HepG2 (cell line): ENCODE data around the gene YIF1A. TPM values are rescaled to one million over a fixed set of nuclear protein-coding genes. Genes with fewer than 3 reads are reported as not detected.
A peak's percentile ranks its signal among the peaks of the same experiment; 100 is the strongest.

Experiments used
- E2F5 ChIP-seq: sonication (generic); formaldehyde crosslinking; conservative IDR thresholded peaks from 2 replicates; pipeline ENCODE4 v1.4.0; 2020; ENCODE audit warnings: missing genetic modification reagents
- FUBP1 ChIP-seq: sonication (generic); formaldehyde crosslinking; IDR thresholded peaks from 2 replicates; pipeline ENCODE4 v1.5.1; 2020; ENCODE audit warnings: missing genetic modification reagents, mild to moderate bottlenecking, borderline replicate concordance
- KDM5B ChIP-seq: sonication (generic); formaldehyde crosslinking; IDR thresholded peaks from 2 replicates; pipeline ENCODE4 v1.4.0; 2020; ENCODE audit warnings: missing genetic modification reagents, mild to moderate bottlenecking, borderline replicate concordance
- RBM22 ChIP-seq: fragments of 200-400 bp; formaldehyde crosslinking; optimal IDR thresholded peaks from 2 replicates; pipeline ENCODE3; 2017; ENCODE audit warnings: mild to moderate bottlenecking, low read length, moderate library complexity
- SMARCC2 ChIP-seq: fragments of 450-650 bp; IDR thresholded peaks from 2 replicates; pipeline ENCODE4 v1.6.1; 2017; ENCODE audit warnings: antibody characterized with exemption, mild to moderate bottlenecking
- SOX6 ChIP-seq, 2 experiments: fragments of 450-650 bp in 1 of 2; sonication (generic) in 1 of 2; formaldehyde crosslinking in 1 of 2; IDR thresholded peaks; 2 replicates each; pipeline versions ENCODE4 v1.4.0 to v1.6.1; 2017 to 2020; ENCODE audit warnings: antibody characterized with exemption in 1 of 2, mild to moderate bottlenecking in 1 of 2, missing genetic modification reagents in 1 of 2
- WIZ ChIP-seq: sonication (generic); formaldehyde crosslinking; IDR thresholded peaks from 2 replicates; pipeline ENCODE4 v1.5.1; 2020; ENCODE audit warnings: mild to moderate bottlenecking, missing genetic modification reagents
- ZBTB21 ChIP-seq: sonication (generic); formaldehyde crosslinking; IDR thresholded peaks from 2 replicates; pipeline ENCODE4 v1.4.0; 2020; ENCODE audit warnings: missing genetic modification reagents
- ZNF343 ChIP-seq: sonication (generic); formaldehyde crosslinking; IDR thresholded peaks from 2 replicates; pipeline ENCODE4 v1.4.0; 2020; ENCODE audit warnings: mild to moderate bottlenecking, missing genetic modification reagents
- ZNF513 ChIP-seq: sonication (generic); formaldehyde crosslinking; conservative IDR thresholded peaks from 2 replicates; pipeline ENCODE4 v1.5.0; 2020; ENCODE audit warnings: missing genetic modification reagents
- ZNF572 ChIP-seq: sonication (generic); formaldehyde crosslinking; IDR thresholded peaks from 2 replicates; pipeline ENCODE4 v1.5.1; 2020; ENCODE audit warnings: mild to moderate bottlenecking, missing genetic modification reagents
- ZNF639 ChIP-seq: conservative IDR thresholded peaks from 2 replicates; pipeline ENCODE4 v1.6.1; 2018; ENCODE audit warnings: missing genetic modification reagents
- ZNF740 ChIP-seq: sonication (generic); formaldehyde crosslinking; IDR thresholded peaks from 2 replicates; pipeline ENCODE4 v1.4.0; 2020; ENCODE audit warnings: missing genetic modification reagents
- ZXDC ChIP-seq: sonication (generic); formaldehyde crosslinking; IDR thresholded peaks from 2 replicates; pipeline ENCODE4 v1.5.0; 2020; ENCODE audit warnings: mild to moderate bottlenecking, missing genetic modification reagents
- polyA plus RNA-seq, 8 experiments: library from polyadenylated mRNA; depleted of rRNA in 3 of 8; stranded (reverse) in 7 of 8; unstranded in 1 of 8; fragments of >200 nt; fragmentation: Illumina TruSeq in 4 of 8; extraction: Trizol in 4 of 8; gene quantifications; 2 replicates each; pipeline versions ENCODE4 v1.2.1 to v1.2.3, GENCODE V29; 2011 to 2016; ENCODE audit warnings: low read depth in 4 of 8, missing spikeins in 1 of 8, mixed read lengths in 1 of 8; ENCODE audit not compliant: insufficient read depth in 1 of 8
- total RNA-seq, 5 experiments: library from RNA; depleted of rRNA; stranded (reverse); fragments of >200 nt; fragmentation: Illumina TruSeq; extraction: Trizol; gene quantifications; 2 replicates each; pipeline ENCODE4 v1.2.3, GENCODE V29; 2016; ENCODE audit warnings: low read depth in 1 of 5

The YIF1A gene
- total and polyA plus RNA-seq, 2 of the 13 experiments (the other 11 are each of a cell fraction or from before 2014, with no cell fraction given), result 133 to 145 TPM

GRCh38 chr11:66282468-66283455 lies 6.2 kb downstream of the YIF1A start (continued):
- TF ChIP-seq FUBP1 (CRISPR knock-in tag) (no peak), ZNF343 (CRISPR knock-in tag) (peak; percentile 84; the same call in 1 of the 2 replicates), KDM5B (CRISPR knock-in tag) (no peak), WIZ (CRISPR knock-in tag) (no peak), ZXDC (CRISPR knock-in tag) (no peak), ZNF740 (CRISPR knock-in tag) (no peak), SOX6 (IDR thresholded peaks at IDR 0.05) (no peak), SOX6 (CRISPR knock-in tag; IDR thresholded peaks at IDR 0.05) (peak; percentile 45; the same call in 1 of the 2 replicates), RBM22 (peak; percentile 100), SMARCC2 (no peak), ZNF572 (peak; percentile 77; the same call in 1 of the 2 replicates), ZNF513 (CRISPR knock-in tag) (no peak), ZNF639 (CRISPR knock-in tag) (no peak), E2F5 (CRISPR knock-in tag) (no peak), ZBTB21 (CRISPR knock-in tag) (no peak)
